ENCODE data around the gene ZNF850.

DNA sequence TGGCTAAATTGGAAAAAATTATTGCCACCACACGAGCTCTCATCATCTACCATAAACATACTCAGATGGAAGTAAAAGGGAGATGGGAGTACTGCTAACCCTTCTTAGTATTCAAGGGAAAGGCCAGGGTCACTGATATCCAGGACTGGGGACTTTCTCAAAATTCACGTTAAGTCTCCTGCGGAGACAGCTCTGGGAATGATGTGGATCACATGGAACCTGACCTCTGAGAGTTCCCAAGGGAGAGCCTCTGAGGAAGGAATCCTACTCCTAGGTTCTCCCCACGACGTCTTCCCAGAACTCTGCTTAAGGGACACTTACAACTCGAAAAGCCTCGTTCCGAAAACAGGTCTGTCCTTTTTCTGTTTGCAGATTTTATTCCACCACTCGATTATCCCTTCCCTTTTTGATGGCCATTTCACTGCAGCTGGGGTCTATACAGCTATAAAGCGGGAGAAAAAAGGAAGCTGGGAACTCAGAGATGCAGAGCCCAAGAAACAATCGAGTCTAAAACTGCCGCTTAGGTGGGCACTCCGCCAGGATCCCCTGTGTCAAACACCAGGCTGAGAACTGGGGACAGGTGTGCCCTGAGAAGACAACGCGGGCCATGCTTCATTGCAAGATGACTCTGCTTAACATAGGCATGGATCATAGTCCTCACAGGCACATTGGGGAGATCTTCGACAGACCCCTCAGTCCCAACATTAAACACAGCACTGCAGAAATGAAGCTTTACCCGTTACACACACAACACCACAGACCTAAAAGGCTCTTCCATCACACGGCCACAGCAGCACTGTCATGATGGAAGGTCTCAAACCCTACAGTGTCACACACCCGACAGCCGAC lies 86.0 kb downstream of the ZNF850 start:
- TF ChIP-seq CTCF (IDR thresholded peaks at IDR 0.05) (no peak), POLR2A (IDR thresholded peaks at IDR 0.05) (no peak)
